Measurements from ENCODE around the gene TBC1D9. TPM values are rescaled to one million over a fixed set of nuclear protein-coding genes. Genes with fewer than 3 reads are reported as not detected.
"Not testable (repeated sequence)": the region's sequence is repeated elsewhere in the genome, so short reads cannot be mapped to it uniquely, and the experiment has no call there.

Gene TBC1D9
- total and polyA plus RNA-seq, 5 donors from 2014 or later, result 0.03 to 0.30 (median 0.20) TPM; not detected in 2

DNA sequence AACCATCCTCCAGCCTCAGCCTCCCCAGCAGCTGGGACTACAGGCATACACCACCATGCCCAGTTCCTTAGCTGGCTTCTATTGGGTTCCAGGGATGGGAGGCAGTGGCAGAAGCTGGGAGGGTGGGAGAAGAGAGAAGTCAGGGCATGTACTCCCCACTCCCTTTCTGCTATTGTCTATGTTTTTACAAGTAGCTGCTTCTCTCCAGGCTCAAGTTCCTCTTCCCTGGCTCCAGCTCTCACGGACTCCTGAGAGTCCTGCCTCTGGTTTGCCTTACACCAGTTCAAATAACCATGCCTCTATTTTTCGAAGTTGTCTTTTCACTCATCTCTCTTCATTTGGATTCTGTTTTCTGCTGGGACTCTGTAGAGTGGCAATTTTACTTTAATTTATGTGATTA is 2.9 kb downstream of the TBC1D9 start:
- Histone ChIP-seq H3K4me1 (ENCODE audit: control insufficient read depth, insufficient read depth, low read length, poor library complexity, severe bottlenecking) (no peaks in the 10 kb centered on the region), H3K27ac (ENCODE audit: insufficient read depth, low read length, poor library complexity, severe bottlenecking) (no peak overlapping the region), H3K36me3 (ENCODE audit: control insufficient read depth, insufficient read depth, low read length) (no peaks in the 10 kb centered on the region), H3K4me3 (ENCODE audit: low read depth, low read length) (no peak overlapping the region), H3K27me3 (ENCODE audit: control insufficient read depth, insufficient read depth, low read length) (peaks cover 31% of the 10 kb centered on the region), H3K9me3 (ENCODE audit: control insufficient read depth in 2 of 2, low read length in 2 of 2) (no peaks in the 10 kb centered on the region)
- no peak for DNase-seq
- peaks cover 47% of the 10 kb centered on the region for H3K27me3 Mint-ChIP-seq
- H3K4me3 Mint-ChIP-seq, result no peak overlapping the region
- H3K36me3 Mint-ChIP-seq, result no peaks in the 10 kb centered on the region
- peaks cover 0 to 12% (median 4%) of the 10 kb centered on the region in 7 donors for H3K9me3 Mint-ChIP-seq
- peaks cover 0 to 10% (median 6%) of the 10 kb centered on the region in 4 donors for H3K4me1 Mint-ChIP-seq
- H3K27ac Mint-ChIP-seq, result no peak overlapping the region
- ATAC-seq (ENCODE audit: low read depth in 2 of 2), result no peak

DNA sequence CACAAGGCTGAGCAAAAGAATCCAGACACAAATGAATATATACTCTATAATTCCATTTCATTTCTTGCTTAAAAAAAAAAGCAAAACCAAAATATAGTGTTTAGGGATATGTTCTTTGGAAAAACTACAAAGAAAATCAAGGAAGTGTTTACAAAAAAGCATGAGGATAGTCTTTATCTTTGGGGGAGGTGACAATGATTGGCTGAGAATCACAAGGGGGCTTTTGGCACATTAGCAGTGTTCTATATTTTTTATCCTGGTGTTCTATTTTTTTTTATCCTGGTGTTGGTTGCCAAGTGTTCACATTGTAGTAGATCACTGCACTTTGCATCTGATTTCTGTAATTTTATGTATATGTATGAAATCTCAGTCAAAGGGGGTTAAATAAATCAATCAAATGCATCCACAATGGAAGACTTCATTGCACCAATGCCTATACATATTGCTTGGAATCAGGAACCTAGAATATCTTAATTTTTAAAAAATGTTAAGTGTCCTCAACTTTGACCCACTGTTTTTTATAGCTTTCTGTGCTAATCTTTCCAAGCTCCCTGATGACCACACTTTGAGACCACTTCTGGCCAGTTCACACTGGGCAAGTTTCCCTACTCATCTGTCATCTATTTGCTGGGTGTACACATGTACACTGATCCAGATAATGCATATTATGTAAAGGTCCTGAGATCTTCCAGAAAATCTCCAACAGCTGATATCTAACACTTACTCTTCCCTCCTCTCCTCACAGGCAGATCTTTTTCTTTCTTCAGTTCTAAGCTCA is 3.7 kb downstream of the TBC1D9 start:
- no peak overlapping the region for H3K4me3 ChIP-seq (ENCODE audit: low read depth, low read length)
- no peaks in the 10 kb centered on the region for H3K4me1 ChIP-seq (ENCODE audit: control insufficient read depth, insufficient read depth, low read length, poor library complexity, severe bottlenecking)
- peaks cover 0 to 5% (median 4%) of the 10 kb centered on the region in 4 donors for H3K4me1 Mint-ChIP-seq
- no peak overlapping the region for H3K4me3 Mint-ChIP-seq
- no peaks in the 10 kb centered on the region for H3K9me3 ChIP-seq (ENCODE audit: control insufficient read depth in 2 of 2, low read length in 2 of 2)
- H3K27me3 ChIP-seq (ENCODE audit: control insufficient read depth, insufficient read depth, low read length), result peaks cover 26% of the 10 kb centered on the region
- H3K27me3 Mint-ChIP-seq, result peaks cover 39% of the 10 kb centered on the region
- ATAC-seq (ENCODE audit: low read depth in 2 of 2) (no peak), DNase-seq (no peak)
- no peaks in the 10 kb centered on the region for H3K36me3 Mint-ChIP-seq
- H3K9me3 Mint-ChIP-seq, result peaks cover 0 to 12% (median 5%) of the 10 kb centered on the region in 7 donors
- no peak overlapping the region for H3K27ac Mint-ChIP-seq
- no peak overlapping the region for H3K27ac ChIP-seq (ENCODE audit: insufficient read depth, low read length, poor library complexity, severe bottlenecking)
- H3K36me3 ChIP-seq (ENCODE audit: control insufficient read depth, insufficient read depth, low read length), result no peaks in the 10 kb centered on the region

GRCh38 chr4:140750470-140750869 is 5.7 kb downstream of the TBC1D9 start:
- Histone ChIP-seq H3K27me3 (ENCODE audit: control insufficient read depth, insufficient read depth, low read length) (peaks cover 21% of the 10 kb centered on the region), H3K36me3 (ENCODE audit: control insufficient read depth, insufficient read depth, low read length) (no peaks in the 10 kb centered on the region), H3K9me3 (ENCODE audit: control insufficient read depth in 2 of 2, low read length in 2 of 2) (no peaks in the 10 kb centered on the region), H3K4me1 (ENCODE audit: control insufficient read depth, insufficient read depth, low read length, poor library complexity, severe bottlenecking) (no peaks in the 10 kb centered on the region), H3K4me3 (ENCODE audit: low read depth, low read length) (no peak overlapping the region), H3K27ac (ENCODE audit: insufficient read depth, low read length, poor library complexity, severe bottlenecking) (no peak overlapping the region)
- H3K9me3 Mint-ChIP-seq, result peaks cover 0 to 12% (median 5%) of the 10 kb centered on the region in 7 donors
- ATAC-seq (ENCODE audit: low read depth in 2 of 2) (no peak), DNase-seq (no peak)
- no peaks in the 10 kb centered on the region for H3K36me3 Mint-ChIP-seq
- no peak overlapping the region for H3K4me3 Mint-ChIP-seq
- peaks cover 0 to 4% (median 2%) of the 10 kb centered on the region in 4 donors for H3K4me1 Mint-ChIP-seq
- H3K27me3 Mint-ChIP-seq, result peaks cover 30% of the 10 kb centered on the region
- no peak overlapping the region for H3K27ac Mint-ChIP-seq

GRCh38 chr4:140748171-140748570 is 8.0 kb downstream of the TBC1D9 start:
- Histone ChIP-seq H3K4me1 (ENCODE audit: control insufficient read depth, insufficient read depth, low read length, poor library complexity, severe bottlenecking) (no peaks in the 10 kb centered on the region), H3K27ac (ENCODE audit: insufficient read depth, low read length, poor library complexity, severe bottlenecking) (no peak overlapping the region), H3K27me3 (ENCODE audit: control insufficient read depth, insufficient read depth, low read length) (peaks cover 8% of the 10 kb centered on the region), H3K4me3 (ENCODE audit: low read depth, low read length) (no peak overlapping the region), H3K9me3 (ENCODE audit: control insufficient read depth in 2 of 2, low read length in 2 of 2) (no peaks in the 10 kb centered on the region), H3K36me3 (ENCODE audit: control insufficient read depth, insufficient read depth, low read length) (no peaks in the 10 kb centered on the region)
- H3K9me3 Mint-ChIP-seq, result peaks cover 0 to 12% (median 1%) of the 10 kb centered on the region in 7 donors
- H3K36me3 Mint-ChIP-seq, result no peaks in the 10 kb centered on the region
- peaks cover 27% of the 10 kb centered on the region for H3K27me3 Mint-ChIP-seq
- ATAC-seq (ENCODE audit: low read depth in 2 of 2) (no peak), DNase-seq (no peak)
- no peaks in the 10 kb centered on the region for H3K4me1 Mint-ChIP-seq
- H3K27ac Mint-ChIP-seq, result no peak overlapping the region
- no peak overlapping the region for H3K4me3 Mint-ChIP-seq

DNA sequence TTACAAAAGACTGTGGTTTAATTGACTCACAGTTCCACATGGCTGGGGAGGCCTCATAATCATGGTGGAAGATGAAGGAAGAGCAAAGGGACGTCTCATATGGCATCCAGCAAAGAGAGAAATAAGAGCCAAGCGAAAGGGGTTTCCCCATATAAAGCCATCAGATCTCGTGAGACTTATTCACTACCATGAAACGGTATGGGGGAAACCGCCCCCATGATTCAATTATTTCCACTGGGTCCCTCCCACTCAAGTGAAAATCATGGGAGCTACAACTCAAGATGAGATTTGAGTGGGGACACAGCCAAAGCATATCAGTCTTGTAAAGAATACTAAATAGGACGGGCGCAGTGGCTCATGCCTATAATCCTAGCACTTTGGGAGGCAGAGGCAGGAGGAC is 9.6 kb downstream of the TBC1D9 start:
- peaks cover 0 to 12% (median 0%) of the 10 kb centered on the region in 7 donors for H3K9me3 Mint-ChIP-seq

GRCh38 chr4:140744421-140744820 is 11.8 kb downstream of the TBC1D9 start:
- no peak overlapping the region for H3K4me3 Mint-ChIP-seq
- H3K9me3 ChIP-seq (ENCODE audit: control insufficient read depth in 2 of 2, low read length in 2 of 2), result no peaks in the 10 kb centered on the region
- no peak overlapping the region for H3K27ac Mint-ChIP-seq
- H3K36me3 Mint-ChIP-seq, result no peaks in the 10 kb centered on the region
- H3K36me3 ChIP-seq (ENCODE audit: control insufficient read depth, insufficient read depth, low read length), result no peaks in the 10 kb centered on the region
- H3K9me3 Mint-ChIP-seq, result peaks cover 0 to 12% (median 0%) of the 10 kb centered on the region in 7 donors
- H3K4me1 Mint-ChIP-seq, result peaks cover 0 to 3% (median 0%) of the 10 kb centered on the region in 4 donors
- H3K4me3 ChIP-seq (ENCODE audit: low read depth, low read length), result no peak overlapping the region
- H3K4me1 ChIP-seq (ENCODE audit: control insufficient read depth, insufficient read depth, low read length, poor library complexity, severe bottlenecking), result no peaks in the 10 kb centered on the region
- peaks cover 34% of the 10 kb centered on the region for H3K27me3 Mint-ChIP-seq
- DNase-seq (no peak), ATAC-seq (ENCODE audit: low read depth in 2 of 2) (no peak)
- H3K27ac ChIP-seq (ENCODE audit: insufficient read depth, low read length, poor library complexity, severe bottlenecking), result no peak overlapping the region
- H3K27me3 ChIP-seq (ENCODE audit: control insufficient read depth, insufficient read depth, low read length), result peaks cover 2% of the 10 kb centered on the region

More for the DNA sequence above, 9.6 kb downstream of the TBC1D9 start:
- H3K27me3 ChIP-seq (ENCODE audit: control insufficient read depth, insufficient read depth, low read length); H3K27ac Mint-ChIP-seq; H3K4me3 Mint-ChIP-seq; H3K27ac ChIP-seq (ENCODE audit: insufficient read depth, low read length, poor library complexity, severe bottlenecking); H3K9me3 ChIP-seq (ENCODE audit: control insufficient read depth in 2 of 2, low read length in 2 of 2); ATAC-seq (ENCODE audit: low read depth in 2 of 2); H3K36me3 ChIP-seq (ENCODE audit: control insufficient read depth, insufficient read depth, low read length); H3K4me3 ChIP-seq (ENCODE audit: low read depth, low read length); H3K36me3 Mint-ChIP-seq; H3K4me1 ChIP-seq (ENCODE audit: control insufficient read depth, insufficient read depth, low read length, poor library complexity, severe bottlenecking); H3K4me1 Mint-ChIP-seq; DNase-seq: not testable (repeated sequence)
- H3K27me3 Mint-ChIP-seq, result peaks cover 26% of the 10 kb centered on the region

DNA sequence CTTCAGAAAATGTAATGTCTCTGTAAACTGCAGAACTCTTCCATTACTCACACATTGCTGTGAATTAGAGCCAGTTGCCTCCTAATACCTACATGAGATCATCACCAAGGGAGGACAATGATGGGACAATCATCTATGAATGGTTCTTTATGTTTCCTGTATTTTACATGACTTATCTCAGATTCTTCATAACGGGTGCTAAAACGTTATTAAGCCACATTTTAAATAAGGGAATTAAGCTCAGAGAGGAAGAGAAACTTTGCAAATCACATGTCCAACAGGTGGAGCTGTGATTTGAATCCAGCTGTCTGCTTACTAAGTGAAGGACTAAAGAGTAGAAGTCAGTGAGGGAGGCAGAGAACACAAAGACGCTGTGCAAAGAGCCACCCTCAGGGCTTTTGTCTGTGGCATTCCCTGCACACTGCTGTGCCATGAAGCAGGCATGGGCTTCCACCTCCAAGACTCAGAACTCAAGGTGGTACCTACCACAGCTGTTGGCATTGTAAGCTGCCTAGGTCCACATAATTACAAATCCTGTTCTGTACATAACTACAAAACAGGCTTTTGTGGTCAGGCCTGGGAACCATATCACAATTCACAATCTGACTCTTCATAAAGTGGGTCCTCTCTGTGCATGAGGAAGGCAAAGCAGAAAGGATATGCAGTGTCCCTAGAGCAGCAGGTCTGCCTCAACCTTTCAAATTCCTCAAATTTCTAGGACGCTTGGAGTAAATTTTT is 12.8 kb downstream of the TBC1D9 start:
- no peaks in the 10 kb centered on the region for H3K36me3 ChIP-seq (ENCODE audit: control insufficient read depth, insufficient read depth, low read length)
- H3K4me1 ChIP-seq (ENCODE audit: control insufficient read depth, insufficient read depth, low read length, poor library complexity, severe bottlenecking), result no peaks in the 10 kb centered on the region
- no peak overlapping the region for H3K27ac ChIP-seq (ENCODE audit: insufficient read depth, low read length, poor library complexity, severe bottlenecking)
- Mint-ChIP-seq H3K27ac (no peak overlapping the region), H3K4me3 (no peak overlapping the region), H3K4me1 (peaks cover 0 to 3% (median 0%) of the 10 kb centered on the region in 4 donors), H3K36me3 (no peaks in the 10 kb centered on the region), H3K9me3 (peaks cover 0 to 7% (median 0%) of the 10 kb centered on the region in 7 donors), H3K27me3 (peaks cover 37% of the 10 kb centered on the region)
- H3K9me3 ChIP-seq (ENCODE audit: control insufficient read depth in 2 of 2, low read length in 2 of 2), result no peaks in the 10 kb centered on the region
- ATAC-seq (ENCODE audit: low read depth in 2 of 2) (no peak), DNase-seq (no peak)
- peaks cover 2% of the 10 kb centered on the region for H3K27me3 ChIP-seq (ENCODE audit: control insufficient read depth, insufficient read depth, low read length)
- H3K4me3 ChIP-seq (ENCODE audit: low read depth, low read length), result no peak overlapping the region

All from CD4-positive, CD25-positive, alpha-beta regulatory T cell (primary cell).